Myocyte (in vitro differentiated cells): ENCODE results near the gene BAIAP2. TPM values are rescaled to one million over a fixed set of nuclear protein-coding genes. Genes with fewer than 3 reads are reported as not detected.

Source experiments
- DNase-seq: peaks from one replicate; pipeline ENCODE4 v3.0.0-alpha.2; 2012; ENCODE audit warnings: low read depth
- total RNA-seq: library from RNA; depleted of rRNA; stranded (reverse); fragments of >200 nt; gene quantifications from 2 replicates; pipeline ENCODE4 v1.2.3, GENCODE V29; 2014

Gene BAIAP2
- total RNA-seq, 1 donor from 2014 or later: 27.4 TPM

DNA sequence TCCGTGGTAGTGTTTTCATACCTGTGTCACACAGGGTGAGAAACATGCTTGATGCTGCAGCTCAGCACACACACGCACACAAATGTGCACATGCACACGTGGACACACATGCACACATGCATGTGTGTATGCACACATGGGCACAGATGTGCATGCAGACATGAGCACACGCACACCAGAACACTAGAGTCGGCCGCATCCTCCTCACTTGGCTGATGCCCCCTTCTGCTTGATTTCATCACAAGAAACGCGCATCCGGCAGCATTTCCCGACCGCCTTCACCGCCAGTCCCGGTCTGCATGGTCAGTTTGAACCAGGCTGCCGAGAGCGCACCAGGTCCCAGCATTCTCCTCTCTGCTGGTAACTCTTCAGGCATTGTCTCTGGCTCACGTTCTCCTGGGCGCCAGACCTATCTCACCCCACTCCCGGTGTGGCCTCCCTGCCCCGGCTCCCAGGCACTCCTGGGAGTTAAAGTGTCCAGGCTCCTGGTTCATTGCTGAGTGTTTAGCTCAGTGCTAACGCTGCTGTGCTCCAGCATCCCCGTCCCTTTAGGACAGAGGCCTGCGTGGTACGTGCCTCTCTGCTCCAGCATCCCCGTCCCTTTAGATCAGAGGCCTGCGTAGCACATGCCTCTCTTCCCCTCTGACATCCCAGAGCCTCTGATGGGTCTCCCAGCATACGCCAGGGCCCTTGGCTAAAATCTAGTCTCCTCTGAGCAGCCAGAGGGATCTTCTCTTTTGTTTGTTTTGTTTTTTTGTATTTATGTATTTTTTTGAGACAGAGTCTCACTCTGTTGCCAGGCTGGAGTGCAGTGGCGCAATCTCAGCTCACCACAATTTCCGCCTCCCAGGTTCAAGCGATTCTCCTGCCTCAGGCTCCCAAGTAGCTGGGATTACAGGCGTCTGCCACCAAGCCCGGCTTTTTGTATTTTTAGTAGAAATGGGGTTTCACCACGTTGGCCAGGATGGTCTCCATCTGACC is 16.0 kb downstream of the BAIAP2 start:
- DNase-seq: no peak

DNA sequence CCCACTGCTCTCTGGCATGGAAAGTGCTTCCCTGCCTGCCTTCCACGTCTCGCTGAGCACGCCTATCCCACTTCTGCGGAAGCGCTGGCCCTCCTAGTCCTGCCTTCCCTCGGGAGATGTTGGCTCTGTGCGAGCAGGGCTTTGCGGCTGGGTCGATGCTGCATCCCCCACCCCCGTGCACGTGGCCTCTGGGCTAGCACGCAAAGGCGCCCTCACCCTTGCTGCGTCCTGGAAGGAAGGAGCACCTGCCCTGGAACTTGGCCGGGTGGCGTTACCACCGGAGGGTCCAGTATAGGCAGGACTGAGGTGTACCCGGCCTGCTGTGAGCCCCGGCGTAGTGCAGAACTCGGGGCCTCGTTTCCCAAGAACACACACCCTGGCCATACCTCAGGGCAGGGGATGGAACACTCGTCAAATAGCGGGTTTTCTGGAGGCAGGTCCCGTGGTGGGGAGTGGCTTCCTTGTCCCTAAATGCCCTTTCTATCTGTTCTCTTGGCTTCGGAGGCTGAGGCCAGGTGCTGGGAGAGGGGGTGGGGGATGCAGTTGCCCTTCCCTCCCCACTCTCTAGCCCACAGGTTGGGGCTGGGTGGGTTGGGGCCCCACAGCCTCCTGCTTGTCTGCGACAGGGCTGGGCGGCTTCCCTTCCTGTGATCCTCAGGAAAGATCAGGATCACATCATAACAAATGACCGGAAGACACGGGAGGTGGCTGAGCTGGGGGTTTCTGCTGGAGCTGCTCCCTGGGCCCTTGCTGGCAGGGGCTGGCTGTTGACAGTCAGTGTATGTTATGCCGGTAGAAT is 17.4 kb downstream of the BAIAP2 start:
- DNase-seq: no peak

DNA sequence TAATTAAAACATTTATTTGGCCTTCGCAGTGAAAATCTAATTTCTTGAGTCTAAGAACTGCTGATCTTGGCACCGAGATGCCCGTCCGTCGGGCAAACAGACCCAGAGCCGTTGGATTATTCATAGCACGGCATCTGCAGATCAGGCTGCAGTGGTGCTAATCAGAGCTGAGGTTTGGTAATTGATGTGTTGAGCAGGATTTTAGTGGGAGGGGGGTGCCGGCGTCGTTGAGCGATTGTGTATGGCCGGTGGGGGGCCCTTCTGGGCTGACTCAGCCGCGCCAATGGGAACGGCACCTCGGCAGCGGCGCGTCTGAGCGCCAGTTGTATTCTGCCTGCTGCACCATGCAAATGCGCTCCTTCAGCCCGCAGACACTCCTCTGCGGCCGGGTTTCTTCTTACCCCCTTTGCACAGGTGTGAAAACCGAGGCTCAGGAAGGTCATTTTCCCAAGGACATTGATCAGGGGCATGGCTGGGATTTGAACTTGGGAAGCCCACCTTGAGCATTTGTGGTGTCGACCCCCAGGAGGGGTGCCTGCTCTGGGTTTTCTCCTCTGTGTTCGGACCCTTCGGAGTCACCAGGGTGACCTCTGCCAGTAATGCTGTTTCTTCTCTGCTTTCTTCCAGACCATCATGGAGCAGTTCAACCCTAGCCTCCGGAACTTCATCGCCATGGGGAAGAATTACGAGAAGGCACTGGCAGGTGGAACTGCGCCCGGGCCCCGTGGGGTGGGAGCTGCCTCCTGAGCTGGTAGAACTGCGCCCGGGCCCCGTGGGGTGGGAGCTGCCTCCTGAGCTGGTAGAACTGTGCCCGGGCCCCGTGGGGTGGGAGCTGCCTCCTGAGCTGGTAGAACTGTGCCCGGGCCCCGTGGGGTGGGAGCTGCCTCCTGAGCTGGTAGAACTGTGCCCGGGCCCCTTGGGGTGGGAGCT is 18.4 kb downstream of the BAIAP2 start:
- DNase-seq: no peak

DNA sequence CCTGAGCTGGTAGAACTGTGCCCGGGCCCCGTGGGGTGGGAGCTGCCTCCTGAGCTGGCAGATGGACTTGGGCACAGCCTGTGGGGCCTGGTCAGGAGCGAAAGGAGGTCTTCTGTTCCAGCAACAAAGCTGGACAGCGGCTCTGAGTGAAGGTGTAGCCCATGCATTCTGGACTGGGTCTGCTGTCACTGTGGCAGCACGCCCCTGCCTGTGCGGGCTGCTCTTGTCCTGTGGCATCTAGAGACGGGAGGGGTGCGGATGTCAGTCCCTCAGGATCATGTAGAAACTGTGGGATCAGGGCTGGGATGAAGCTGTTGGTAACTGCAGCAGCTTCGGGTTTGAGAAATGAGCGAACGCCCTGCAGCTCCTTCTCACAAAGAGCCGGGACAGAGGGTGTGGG is 19.4 kb downstream of the BAIAP2 start:
- no peak for DNase-seq

DNA sequence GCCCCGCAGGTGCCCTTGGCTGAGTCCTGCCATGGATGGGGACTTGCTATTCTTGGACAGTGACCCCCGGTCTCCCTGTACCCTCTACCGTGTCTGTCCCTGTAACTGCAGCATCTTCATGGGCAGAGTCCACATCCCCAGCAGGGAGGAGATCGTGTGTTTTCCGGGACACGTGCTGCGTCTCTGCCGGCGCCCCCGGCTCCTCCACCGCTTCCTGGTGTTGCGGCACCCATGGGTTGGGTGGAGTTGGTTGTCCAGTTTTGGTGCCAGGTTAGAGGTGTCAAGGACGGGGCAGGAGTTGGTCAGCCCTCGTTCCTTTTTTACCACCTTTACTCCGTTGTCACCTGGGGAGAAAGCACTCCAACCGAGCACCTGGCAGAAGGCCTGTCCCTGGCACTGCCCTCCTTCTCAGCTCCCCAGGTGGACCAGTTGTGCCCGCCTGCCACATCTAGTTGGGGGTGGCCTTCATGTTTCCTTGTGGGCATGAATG is 20.0 kb downstream of the BAIAP2 start:
- DNase-seq: no peak

- DNase-seq: no peak
These were observed 21.4 kb downstream of the BAIAP2 start for GRCh38 chr17:81056312-81056711.

GRCh38 chr17:81057079-81057730 is 22.3 kb downstream of the BAIAP2 start:
- DNase-seq: peak; percentile 32

DNA sequence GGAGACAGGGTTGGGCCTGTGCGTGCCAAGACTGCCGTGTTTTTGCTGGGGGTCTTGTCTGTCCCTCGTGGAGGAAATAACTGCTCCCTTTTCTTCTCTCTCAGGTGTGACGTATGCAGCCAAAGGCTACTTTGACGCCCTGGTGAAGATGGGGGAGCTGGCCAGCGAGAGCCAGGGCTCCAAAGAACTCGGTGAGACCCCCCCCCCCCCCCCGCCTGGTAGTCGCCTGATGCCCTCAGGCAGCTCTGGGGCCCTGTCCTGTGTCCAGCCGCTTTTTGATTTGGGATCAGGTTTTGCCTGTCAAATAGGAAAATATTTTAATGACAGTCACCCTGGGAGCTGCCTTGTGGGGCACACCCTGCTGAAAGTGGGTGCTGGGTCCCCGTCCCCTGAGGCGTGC is 22.8 kb downstream of the BAIAP2 start:
- DNase-seq: no peak

- DNase-seq: no peak
These were observed 23.4 kb downstream of the BAIAP2 start for GRCh38 chr17:81058263-81058871.

DNA sequence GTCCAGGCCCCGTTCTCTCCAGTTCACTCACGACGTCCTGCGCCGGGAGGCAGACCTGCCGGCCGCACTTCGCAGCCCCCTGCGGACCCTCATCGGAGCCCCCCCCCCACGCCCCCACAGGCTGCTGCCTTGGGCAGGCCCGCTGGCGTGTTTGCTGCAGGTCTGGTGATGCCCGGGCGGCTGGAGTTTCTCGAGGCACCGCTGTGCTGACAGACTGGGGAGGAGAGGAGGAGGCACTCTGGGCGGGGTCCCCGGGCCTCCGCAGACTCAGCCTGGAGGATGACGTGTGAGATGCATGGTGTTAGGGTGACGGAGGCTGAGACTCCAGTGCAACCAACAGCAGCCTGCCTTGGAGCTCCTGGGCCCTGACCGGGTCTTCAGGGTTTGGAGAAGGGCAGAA is 24.1 kb downstream of the BAIAP2 start:
- no peak for DNase-seq

DNA sequence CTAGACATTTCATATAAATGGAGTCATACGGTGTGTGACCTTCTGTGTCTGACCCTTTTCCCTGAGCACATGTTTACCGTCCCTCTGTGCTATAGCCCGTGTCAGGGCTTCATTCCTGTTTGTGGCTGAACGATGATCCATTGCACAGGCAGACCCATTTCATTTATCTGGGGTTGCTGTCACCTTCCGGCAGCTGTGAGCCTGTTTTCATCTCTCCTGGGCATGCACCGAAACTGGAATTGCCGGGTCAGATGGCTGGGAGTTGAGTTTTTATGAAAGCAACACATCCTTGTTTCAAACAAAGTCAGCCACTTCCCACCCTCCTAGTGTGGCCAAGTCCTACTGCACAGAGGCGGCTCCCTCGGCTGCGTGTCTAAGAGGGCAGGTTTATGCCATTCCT is 25.5 kb downstream of the BAIAP2 start:
- no peak for DNase-seq

DNA sequence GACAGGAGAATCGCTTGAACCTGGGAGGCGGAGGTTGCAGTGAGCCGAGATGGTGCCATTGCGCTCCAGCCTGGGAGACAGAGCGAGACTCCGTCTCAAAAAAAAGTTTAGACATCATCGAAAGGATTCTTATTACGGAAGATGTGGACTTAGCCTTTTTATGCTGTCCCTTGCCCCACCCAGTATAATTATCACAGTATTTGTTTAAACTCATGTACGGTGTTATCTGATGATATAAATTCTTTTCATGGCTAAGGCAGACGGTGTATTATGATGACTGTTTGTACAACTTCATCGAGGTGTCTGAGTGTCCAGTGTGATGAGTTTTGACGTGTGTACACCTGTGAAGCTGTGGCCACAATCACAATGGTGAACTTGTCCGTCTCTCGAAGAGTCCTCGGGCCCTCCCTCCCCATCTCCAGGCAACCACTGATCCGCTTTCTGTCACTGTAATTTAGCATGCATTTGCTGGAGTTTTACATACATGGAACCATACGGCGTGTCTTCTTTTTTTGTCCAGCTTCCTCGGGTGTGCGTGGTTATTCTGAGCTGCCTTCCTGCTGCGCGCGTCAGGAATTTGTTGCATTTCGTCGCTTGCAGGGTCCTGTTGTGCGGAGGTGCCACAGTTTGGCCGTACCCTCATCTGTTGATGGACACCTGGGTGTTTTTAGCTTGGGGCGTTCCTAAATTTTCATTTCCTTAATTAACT is 26.2 kb downstream of the BAIAP2 start:
- DNase-seq: no peak

DNA sequence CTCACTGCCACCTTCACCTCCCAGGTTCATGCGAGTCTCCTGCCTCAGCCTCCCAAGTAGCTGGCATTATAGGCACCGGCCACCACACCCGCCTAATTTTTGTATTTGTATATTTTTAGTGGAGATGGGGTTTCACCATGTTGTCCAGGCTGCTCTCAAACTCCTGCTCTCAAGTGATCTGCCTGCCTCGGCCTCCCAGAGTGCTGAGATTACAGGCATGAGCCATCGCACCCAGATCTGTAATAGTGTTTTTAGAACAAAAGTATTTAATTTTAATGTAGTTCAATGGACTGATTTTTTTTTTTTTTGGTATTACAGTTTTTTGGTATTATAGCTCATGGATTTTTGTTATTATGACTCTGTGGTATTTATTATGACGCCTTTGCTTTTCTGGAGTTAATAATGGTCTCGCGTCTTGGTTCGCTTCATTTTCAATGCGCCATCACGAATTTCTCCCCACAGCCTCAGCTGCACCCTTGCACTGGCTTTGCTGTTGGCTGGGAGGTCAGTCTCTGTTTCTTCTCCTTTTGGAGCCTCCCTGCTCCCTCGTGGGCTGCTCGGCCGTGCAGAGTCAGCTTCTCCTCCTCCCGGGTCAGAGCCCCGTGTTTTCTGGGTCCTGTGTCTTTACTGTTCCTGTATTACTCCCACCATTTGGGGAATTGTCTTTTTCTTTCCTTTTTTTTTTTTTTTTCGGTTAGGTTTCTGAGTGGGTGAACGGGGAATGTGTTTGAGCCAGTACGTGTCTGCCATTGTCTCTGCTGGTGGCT is 27.2 kb downstream of the BAIAP2 start:
- DNase-seq: no peak

DNA sequence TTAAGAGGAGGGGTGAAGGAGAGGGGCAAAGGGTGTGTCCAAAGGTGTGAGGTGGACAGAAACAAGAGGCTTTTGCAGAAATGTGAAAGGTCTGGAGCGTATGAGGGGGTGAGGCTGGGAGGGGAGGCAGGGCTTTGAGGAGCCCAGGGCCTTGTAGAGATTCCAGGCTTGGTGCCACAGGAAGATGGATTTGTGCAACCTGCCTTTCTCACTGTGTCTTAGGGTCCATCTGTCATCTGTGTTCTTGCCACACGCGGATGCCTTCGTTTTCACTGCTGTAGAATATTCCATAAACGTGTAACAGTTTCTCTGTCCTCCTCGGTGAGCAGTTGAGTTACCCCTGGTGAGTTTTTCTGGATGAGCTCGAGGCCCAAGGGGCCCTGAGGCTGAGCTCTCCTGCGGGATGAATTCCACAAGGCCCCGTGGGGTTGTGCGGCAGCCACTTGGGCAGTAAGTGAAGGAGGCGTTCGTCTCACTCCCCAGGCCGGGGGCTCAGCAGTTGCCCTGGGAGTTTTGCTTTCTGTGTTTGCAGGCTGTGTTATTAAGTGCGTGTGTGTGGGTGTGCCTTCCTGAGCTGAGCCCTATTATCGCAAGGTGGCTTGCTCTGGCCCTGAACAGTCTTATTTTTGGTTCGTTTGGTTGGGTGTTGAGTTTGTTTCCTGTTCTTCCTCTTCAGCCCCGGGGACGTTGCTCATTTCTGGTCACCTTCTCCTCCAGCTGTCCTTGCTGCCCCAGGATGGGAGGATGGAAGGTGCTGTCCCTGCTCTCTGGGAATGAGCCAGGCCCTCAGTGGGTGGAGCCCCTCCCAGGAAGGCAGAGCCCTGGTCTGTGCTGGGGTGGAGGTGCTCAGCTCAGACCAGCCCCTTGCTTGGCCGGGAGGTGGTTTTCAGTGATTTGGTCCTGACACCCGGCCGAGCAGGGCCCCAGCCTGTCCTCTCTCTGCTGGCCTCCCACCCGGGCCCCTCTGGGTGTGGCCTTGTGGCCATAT is 28.4 kb downstream of the BAIAP2 start:
- DNase-seq: no peak

DNA sequence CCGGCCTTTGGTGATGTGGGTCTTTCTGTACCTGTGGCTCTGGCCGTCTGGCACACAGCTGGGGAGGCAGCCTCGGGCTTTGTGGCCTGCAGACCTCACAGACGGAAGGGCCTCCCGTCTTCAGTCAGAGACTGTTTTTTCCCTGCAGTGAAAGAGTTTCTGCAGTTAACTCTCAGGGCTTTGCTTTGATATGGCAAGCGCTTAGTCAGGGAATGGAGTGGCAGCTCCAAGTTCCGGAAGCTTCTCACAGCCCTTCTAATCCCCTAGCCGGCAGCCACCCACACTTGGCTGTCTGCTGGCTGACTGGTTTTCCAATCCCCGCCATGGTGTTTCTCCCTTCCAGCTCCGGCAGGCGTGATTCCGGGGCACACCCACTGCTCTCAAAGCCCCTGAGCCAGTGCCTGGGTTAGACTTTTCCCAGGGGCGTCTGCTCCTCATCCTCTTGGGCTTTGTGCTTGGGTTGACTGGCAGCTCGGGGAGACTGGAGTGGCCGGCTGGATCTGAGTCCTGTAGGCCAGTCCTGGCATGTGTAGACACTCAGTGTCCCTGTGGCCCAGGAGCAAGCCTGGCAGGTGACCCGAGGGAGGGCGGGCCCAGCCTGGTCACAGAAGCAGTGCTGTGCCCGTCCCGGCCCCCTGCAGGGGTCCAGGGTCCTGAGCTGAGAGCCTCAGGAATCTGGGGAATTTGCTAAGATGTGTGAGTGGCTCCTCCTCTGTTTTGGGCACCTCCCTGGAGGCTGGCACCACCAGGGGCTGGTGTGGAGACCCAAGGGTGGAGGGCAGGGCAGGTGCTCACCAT is 29.9 kb downstream of the BAIAP2 start:
- DNase-seq: peak; percentile 81

- DNase-seq: peak; percentile 96
These were observed 30.5 kb downstream of the BAIAP2 start for GRCh38 chr17:81065500-81065899.
